ENCODE measurements around the gene TMEM121B. TPM values are rescaled to one million over a fixed set of nuclear protein-coding genes. Genes with fewer than 3 reads are reported as not detected.

The TMEM121B gene
- total and polyA plus RNA-seq, 2 donors (not counting 1 experiment from before 2014, with no cell fraction given): 0.12 TPM; not detected in 1

DNA sequence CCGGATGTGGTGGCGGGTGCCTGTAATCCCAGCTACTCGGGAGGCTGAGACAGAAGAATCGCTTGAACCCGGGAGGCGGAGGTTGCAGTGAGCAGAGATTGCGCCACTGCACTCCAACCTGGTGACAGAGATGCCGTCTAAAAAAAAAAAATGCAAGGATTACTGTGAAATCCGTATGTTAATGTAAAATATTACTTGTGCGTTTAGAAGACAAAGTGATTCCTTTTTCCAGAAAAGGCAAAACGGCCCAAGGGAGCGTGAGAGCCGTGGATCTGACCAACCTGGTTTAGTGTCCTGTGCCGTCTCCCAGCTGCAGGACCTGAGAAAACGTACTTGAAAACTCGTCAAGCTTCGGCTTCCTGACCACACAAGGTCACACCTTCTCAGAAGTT is 37.0 kb upstream of the TMEM121B start:
- H3K27ac Mint-ChIP-seq: peak overlapping the region; percentile 75
- ATAC-seq (ENCODE audit: low read depth) (no peak), DNase-seq (no peak)
- CTCF ChIA-PET: interaction anchor here (1.0 to 2.1 kb wide), 4 partner anchors 14 to 343 kb away, joined by 3 to 17 read pairs (median 4); no protein-coding TSS in a partner anchor
- Histone ChIP-seq H3K27ac (ENCODE audit: low read length in 2 of 2) (peak overlapping the region in 1 of 2 donors; percentile 75), H3K9me3 (ENCODE audit: control extremely low read depth in 1 of 3, control insufficient read depth in 2 of 3, insufficient read depth in 1 of 3, low read length in 2 of 3) (no peaks in the 10 kb centered on the region), H4K20me1 (ENCODE audit: control insufficient read depth, insufficient read depth, low read length, poor library complexity, severe bottlenecking) (peaks cover 17% of the 10 kb centered on the region), H3K9ac (ENCODE audit: low read length) (peak overlapping the region; percentile 86), H3K4me1 (ENCODE audit: control insufficient read depth in 2 of 2, insufficient read depth in 2 of 2, low read length in 2 of 2) (peaks cover 12 to 21% of the 10 kb centered on the region in 2 donors), H3K36me3 (replicated peaks in 1 of 2; ENCODE audit: control extremely low read depth in 1 of 2, control insufficient read depth in 1 of 2, extremely low read depth in 1 of 2, insufficient read depth in 2 of 2, low read length in 1 of 2) (no peaks in the 10 kb centered on the region), H3K4me3 (ENCODE audit: control extremely low read depth in 1 of 5, extremely low read depth in 1 of 5, insufficient read depth in 1 of 5, low read depth in 2 of 5, low read length in 4 of 5) (peak overlapping the region; percentile 30 to 92 (median 84)), H3K79me2 (ENCODE audit: control insufficient read depth, insufficient read depth, low read length) (peaks cover 49% of the 10 kb centered on the region), H3K4me2 (replicated peaks; ENCODE audit: low read depth, low read length, poor library complexity, severe bottlenecking) (peak overlapping the region; percentile 99), H3K27me3 (replicated peaks in 1 of 4; ENCODE audit: control extremely low read depth in 1 of 4, control insufficient read depth in 3 of 4, insufficient read depth in 4 of 4, low read length in 3 of 4) (no peaks in the 10 kb centered on the region), H2AFZ (ENCODE audit: insufficient read depth, low read depth, low read length, poor library complexity, severe bottlenecking) (peak overlapping the region; percentile 98)
- WGBS (ENCODE audit: insufficient coverage): 67% methylated on average over 17 of the region's 17 CpGs
- H3K27me3 Mint-ChIP-seq: no peaks in the 10 kb centered on the region
- intact Hi-C loops (cut with micrococcal nuclease): loop anchor here (2.0 to 5.0 kb wide), 3 partner anchors 99 to 481 kb away; partner anchors contain the start of genes ATP6V1E1 and BCL2L13
- POLR2A ChIA-PET: interaction anchor here (0.7 kb wide), 1 partner anchor 47 kb away, joined by 4 read pairs; no protein-coding TSS in a partner anchor
- H3K9me3 Mint-ChIP-seq (ENCODE audit: insufficient read depth): no peaks in the 10 kb centered on the region
- H3K4me1 Mint-ChIP-seq: peaks cover 21% of the 10 kb centered on the region
- H3K4me3 Mint-ChIP-seq: peak overlapping the region; percentile 88
- TF ChIP-seq, protein P1, sequence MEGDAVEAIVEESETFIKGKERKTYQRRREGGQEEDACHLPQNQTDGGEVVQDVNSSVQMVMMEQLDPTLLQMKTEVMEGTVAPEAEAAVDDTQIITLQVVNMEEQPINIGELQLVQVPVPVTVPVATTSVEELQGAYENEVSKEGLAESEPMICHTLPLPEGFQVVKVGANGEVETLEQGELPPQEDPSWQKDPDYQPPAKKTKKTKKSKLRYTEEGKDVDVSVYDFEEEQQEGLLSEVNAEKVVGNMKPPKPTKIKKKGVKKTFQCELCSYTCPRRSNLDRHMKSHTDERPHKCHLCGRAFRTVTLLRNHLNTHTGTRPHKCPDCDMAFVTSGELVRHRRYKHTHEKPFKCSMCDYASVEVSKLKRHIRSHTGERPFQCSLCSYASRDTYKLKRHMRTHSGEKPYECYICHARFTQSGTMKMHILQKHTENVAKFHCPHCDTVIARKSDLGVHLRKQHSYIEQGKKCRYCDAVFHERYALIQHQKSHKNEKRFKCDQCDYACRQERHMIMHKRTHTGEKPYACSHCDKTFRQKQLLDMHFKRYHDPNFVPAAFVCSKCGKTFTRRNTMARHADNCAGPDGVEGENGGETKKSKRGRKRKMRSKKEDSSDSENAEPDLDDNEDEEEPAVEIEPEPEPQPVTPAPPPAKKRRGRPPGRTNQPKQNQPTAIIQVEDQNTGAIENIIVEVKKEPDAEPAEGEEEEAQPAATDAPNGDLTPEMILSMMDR (IDR thresholded peaks at IDR 0.05): no peak
- no peak for TF ChIP-seq EZH2 (IDR thresholded peaks at IDR 0.05; ENCODE audit: borderline replicate concordance, insufficient read depth, low read depth, low read length, poor library complexity, severe bottlenecking)

DNA sequence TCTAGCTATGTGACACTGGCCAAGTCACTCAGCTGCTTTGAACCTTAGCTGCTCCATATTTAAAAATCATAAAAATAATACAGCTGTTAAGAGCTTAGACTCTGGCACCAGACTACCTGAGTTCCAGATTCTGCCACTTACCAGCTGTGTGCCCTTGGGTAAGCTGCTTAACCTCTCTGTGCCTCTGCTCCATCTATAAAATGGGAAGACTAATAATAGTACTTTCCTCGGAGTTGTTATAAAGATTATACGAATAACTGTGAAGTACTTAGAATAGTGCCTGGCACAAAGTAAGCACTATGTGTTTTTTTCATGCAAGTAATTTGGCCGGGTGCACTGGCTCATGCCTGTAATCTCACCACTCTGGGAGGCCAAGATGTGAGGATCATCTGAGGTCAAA is 36.6 kb upstream of the TMEM121B start:
- no peak for TF ChIP-seq EZH2 (IDR thresholded peaks at IDR 0.05; ENCODE audit: borderline replicate concordance, insufficient read depth, low read depth, low read length, poor library complexity, severe bottlenecking)
- TF ChIP-seq, protein P1 (IDR thresholded peaks at IDR 0.05): no peak
- H3K4me3 ChIP-seq (ENCODE audit: control extremely low read depth in 1 of 5, extremely low read depth in 1 of 5, insufficient read depth in 1 of 5, low read depth in 2 of 5, low read length in 4 of 5): no peak overlapping the region
- H3K27ac Mint-ChIP-seq: no peak overlapping the region
- H3K4me2 ChIP-seq (replicated peaks; ENCODE audit: low read depth, low read length, poor library complexity, severe bottlenecking): no peak overlapping the region
- no peak for ATAC-seq (ENCODE audit: low read depth)
- H3K27me3 ChIP-seq (replicated peaks in 1 of 4; ENCODE audit: control extremely low read depth in 1 of 4, control insufficient read depth in 3 of 4, insufficient read depth in 4 of 4, low read length in 3 of 4): no peaks in the 10 kb centered on the region
- H3K9ac ChIP-seq (ENCODE audit: low read length): no peak overlapping the region
- H3K9me3 Mint-ChIP-seq (ENCODE audit: insufficient read depth): no peaks in the 10 kb centered on the region
- no peak for DNase-seq
- no peaks in the 10 kb centered on the region for H3K27me3 Mint-ChIP-seq
- H3K27ac ChIP-seq (ENCODE audit: low read length in 2 of 2): no peak overlapping the region
- H2AFZ ChIP-seq (ENCODE audit: insufficient read depth, low read depth, low read length, poor library complexity, severe bottlenecking): no peak overlapping the region
- intact Hi-C loops (cut with micrococcal nuclease): loop anchor here (2.0 to 5.0 kb wide), 3 partner anchors 100 to 481 kb away; partner anchors contain the start of genes ATP6V1E1 and BCL2L13
- H3K4me1 Mint-ChIP-seq: peaks cover 21% of the 10 kb centered on the region
- peaks cover 0 to 2% of the 10 kb centered on the region in 2 experiments for H3K36me3 ChIP-seq (replicated peaks in 1 of 2; ENCODE audit: control extremely low read depth in 1 of 2, control insufficient read depth in 1 of 2, extremely low read depth in 1 of 2, insufficient read depth in 2 of 2, low read length in 1 of 2)
- CTCF ChIA-PET: interaction anchor here (1.0 to 2.1 kb wide), 5 partner anchors 14 to 344 kb away, joined by 3 to 17 read pairs (median 3); no protein-coding TSS in a partner anchor
- peaks cover 12 to 21% of the 10 kb centered on the region in 2 donors for H3K4me1 ChIP-seq (ENCODE audit: control insufficient read depth in 2 of 2, insufficient read depth in 2 of 2, low read length in 2 of 2)
- no peaks in the 10 kb centered on the region for H3K9me3 ChIP-seq (ENCODE audit: control extremely low read depth in 1 of 3, control insufficient read depth in 2 of 3, insufficient read depth in 1 of 3, low read length in 2 of 3)
- peaks cover 54% of the 10 kb centered on the region for H3K79me2 ChIP-seq (ENCODE audit: control insufficient read depth, insufficient read depth, low read length)
- peaks cover 22% of the 10 kb centered on the region for H4K20me1 ChIP-seq (ENCODE audit: control insufficient read depth, insufficient read depth, low read length, poor library complexity, severe bottlenecking)
- POLR2A ChIA-PET: interaction anchor here (0.6 to 0.7 kb wide), 2 partner anchors 47 to 355 kb away, joined by 4 to 5 read pairs; no protein-coding TSS in a partner anchor
- H3K4me3 Mint-ChIP-seq: peak overlapping the region; percentile 88
- WGBS (ENCODE audit: insufficient coverage): 96% methylated on average over 3 of the region's 3 CpGs
